Stomach (tissue), 4 donors: Measurements from ENCODE around the gene SORCS2.

Experiments
- EP300 ChIP-seq: sonication (generic); formaldehyde crosslinking; IDR thresholded peaks from one replicate; pipeline ENCODE4 v1.6.1; 2017; ENCODE audit warnings: antibody characterized with exemption
- POLR2A ChIP-seq, 4 donors: fragments of 450-650 bp; IDR thresholded peaks; one replicate each; pipeline ENCODE4 v1.6.1; 2016; ENCODE audit warnings: antibody characterized with exemption in 4 of 4, control low read depth in 2 of 4, mild to moderate bottlenecking in 1 of 4, moderate library complexity in 1 of 4
- POLR2AphosphoS5 ChIP-seq, 3 donors: sonication (generic); formaldehyde crosslinking; IDR thresholded peaks; one replicate each; pipeline ENCODE4 v1.6.1; 2016; ENCODE audit warnings: antibody characterized with exemption in 3 of 3
- TF ChIP-seq, protein P1 (sequence below), 7 experiments: fragments of 450-650 bp in 4 of 7; fragments of 200-600 bp in 3 of 7; sonication (generic) in 3 of 7; IDR thresholded peaks; one replicate each; pipeline ENCODE4 v1.5.1; 2016 to 2019; ENCODE audit warnings: antibody characterized with exemption in 7 of 7, control low read depth in 2 of 7, mild to moderate bottlenecking in 1 of 7

DNA sequence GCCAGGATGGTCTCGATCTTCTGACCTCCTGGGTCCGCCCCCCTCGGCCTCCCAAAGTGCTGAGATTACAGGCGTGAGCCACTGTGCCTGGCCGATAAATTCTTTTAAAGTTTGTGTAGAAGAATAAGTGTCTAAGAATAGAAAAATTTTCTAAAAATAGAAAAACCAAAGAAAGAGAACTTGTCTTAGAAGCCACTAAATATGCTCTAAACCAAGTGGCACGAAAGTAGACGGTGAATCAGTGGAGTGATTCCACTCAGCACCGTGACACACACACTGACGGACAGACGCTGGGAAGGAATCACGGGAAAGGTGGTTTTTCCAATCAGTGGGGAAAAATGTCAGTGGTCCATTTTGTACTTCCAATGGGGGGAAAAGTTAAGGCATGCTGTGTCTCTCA, 315.0 kb downstream of the SORCS2 start:
- TF ChIP-seq, protein P1, sequence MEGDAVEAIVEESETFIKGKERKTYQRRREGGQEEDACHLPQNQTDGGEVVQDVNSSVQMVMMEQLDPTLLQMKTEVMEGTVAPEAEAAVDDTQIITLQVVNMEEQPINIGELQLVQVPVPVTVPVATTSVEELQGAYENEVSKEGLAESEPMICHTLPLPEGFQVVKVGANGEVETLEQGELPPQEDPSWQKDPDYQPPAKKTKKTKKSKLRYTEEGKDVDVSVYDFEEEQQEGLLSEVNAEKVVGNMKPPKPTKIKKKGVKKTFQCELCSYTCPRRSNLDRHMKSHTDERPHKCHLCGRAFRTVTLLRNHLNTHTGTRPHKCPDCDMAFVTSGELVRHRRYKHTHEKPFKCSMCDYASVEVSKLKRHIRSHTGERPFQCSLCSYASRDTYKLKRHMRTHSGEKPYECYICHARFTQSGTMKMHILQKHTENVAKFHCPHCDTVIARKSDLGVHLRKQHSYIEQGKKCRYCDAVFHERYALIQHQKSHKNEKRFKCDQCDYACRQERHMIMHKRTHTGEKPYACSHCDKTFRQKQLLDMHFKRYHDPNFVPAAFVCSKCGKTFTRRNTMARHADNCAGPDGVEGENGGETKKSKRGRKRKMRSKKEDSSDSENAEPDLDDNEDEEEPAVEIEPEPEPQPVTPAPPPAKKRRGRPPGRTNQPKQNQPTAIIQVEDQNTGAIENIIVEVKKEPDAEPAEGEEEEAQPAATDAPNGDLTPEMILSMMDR (IDR thresholded peaks at IDR 0.05) = no peak
- TF ChIP-seq POLR2AphosphoS5 (IDR thresholded peaks at IDR 0.05) (no peak), POLR2A (IDR thresholded peaks at IDR 0.05) (no peak), EP300 (no peak)
